ENCODE data around the gene LMF1. TPM values are rescaled to one million over a fixed set of nuclear protein-coding genes. Genes with fewer than 3 reads are reported as not detected.

Gene LMF1
- total and polyA plus RNA-seq, 2 of the 8 experiments (the other 6 are each of a cell fraction or from before 2014, with no cell fraction given), result 3.5 to 9.1 TPM

DNA sequence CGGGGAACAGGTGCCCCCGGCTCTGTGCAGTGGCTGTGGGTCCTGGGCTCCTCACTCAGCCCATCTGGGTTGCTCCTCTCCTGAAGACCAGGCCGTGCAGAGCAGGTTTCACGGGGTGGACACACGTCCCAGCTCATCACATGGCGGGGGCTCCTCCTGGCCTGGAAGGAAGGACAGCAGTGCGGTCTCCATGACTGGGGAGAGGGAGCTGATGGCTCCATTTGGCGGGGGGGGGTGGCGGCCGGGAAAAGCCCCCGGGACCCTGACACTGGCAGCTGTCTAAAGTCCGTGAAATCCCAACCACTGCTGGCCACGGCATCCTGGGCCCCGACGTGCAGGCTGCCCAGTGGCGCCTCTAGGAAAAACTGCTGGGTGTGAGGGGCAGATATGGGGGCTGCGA is 29.8 kb upstream of the LMF1 start:
- H3K18ac ChIP-seq (ENCODE audit: extremely low read depth, low read length), result no peak overlapping the region
- FAIRE-seq, result no peak
- ChIA-PET POLR2A (ENCODE audit: partially characterized antibody) (no interaction called here), CTCF (ENCODE audit: partially characterized antibody) (interaction anchor here (0.6 kb wide), 1 partner anchor 18 kb away, joined by 3 read pairs; no protein-coding TSS in a partner anchor)
- H3K56ac ChIP-seq (replicated peaks; ENCODE audit: insufficient read length, low read depth, low read length), result no peak overlapping the region
- no peak for DNase-seq (ENCODE audit: low read depth in 1 of 2, low spot score in 2 of 2)
- H3K4ac ChIP-seq (replicated peaks; ENCODE audit: insufficient read length, low read depth, low read length), result no peak overlapping the region
- H3K14ac ChIP-seq (ENCODE audit: insufficient read length), result no peak overlapping the region
- 87% methylated on average over 16 of the region's 17 CpGs; no CpG with 5 or more reads in 1 of the 2 experiments for WGBS, 2 experiments (ENCODE audit: extremely low coverage in 1 of 2, insufficient coverage in 1 of 2, insufficient read length in 1 of 2, insufficient replicate concordance in 2 of 2, low coverage in 1 of 2, low lambda C conversion rate in 2 of 2, missing lambda C conversion rate in 1 of 2)
- H3K23me2 ChIP-seq (ENCODE audit: low read depth, low read length), result no peaks in the 10 kb centered on the region
- H2BK15ac ChIP-seq (ENCODE audit: low read length), result no peak overlapping the region
- no peak overlapping the region for H2BK20ac ChIP-seq (ENCODE audit: low read length)
- no peaks in the 10 kb centered on the region for H3K27me3 ChIP-seq (replicated peaks in 1 of 4; ENCODE audit: control insufficient read depth in 3 of 4, extremely low read depth in 1 of 4, insufficient read depth in 3 of 4, low read length in 3 of 4)
- no peak overlapping the region for H3K9ac ChIP-seq (replicated peaks in 1 of 4; ENCODE audit: extremely low read depth in 1 of 4, low read depth in 3 of 4, low read length in 3 of 4)
- no peak overlapping the region for H4K91ac ChIP-seq (replicated peaks; ENCODE audit: insufficient read length, low read length)
- H2BK5ac ChIP-seq (ENCODE audit: low read depth, low read length), result no peak overlapping the region
- no peak overlapping the region for H2AFZ ChIP-seq (ENCODE audit: low read length)
- H3K23ac ChIP-seq (ENCODE audit: insufficient read length), result no peak overlapping the region
- H2BK12ac ChIP-seq (ENCODE audit: low read depth, low read length), result no peak overlapping the region
- no peak overlapping the region for H4K8ac ChIP-seq (ENCODE audit: extremely low read depth, insufficient read depth, low read length)
- no peak overlapping the region for H3K27ac ChIP-seq (ENCODE audit: low read depth, low read length)
- H3K4me2 ChIP-seq (ENCODE audit: insufficient read depth in 1 of 2, low read depth in 2 of 2, low read length in 2 of 2), result no peak overlapping the region
- peaks cover 0 to 5% (median 0%) of the 10 kb centered on the region in 4 experiments; a peak in 1 of 7 replicates for H3K4me1 ChIP-seq (replicated peaks in 1 of 4; ENCODE audit: control insufficient read depth in 3 of 4, insufficient read depth in 4 of 4, low read length in 3 of 4)
- no peak overlapping the region for H2BK120ac ChIP-seq (replicated peaks; ENCODE audit: low read depth, low read length)
- H3K36me3 ChIP-seq (ENCODE audit: control insufficient read depth in 2 of 4, insufficient read depth in 4 of 4, low read length in 3 of 4), result no peaks in the 10 kb centered on the region
- H4K5ac ChIP-seq (ENCODE audit: insufficient read length, low read depth, low read length), result no peak overlapping the region
- H3K4me3 ChIP-seq (ENCODE audit: extremely low read depth in 1 of 4, insufficient read depth in 2 of 4, low read depth in 3 of 4, low read length in 4 of 4), result no peak overlapping the region
- H3K79me1 ChIP-seq (ENCODE audit: low read depth, low read length), result no peaks in the 10 kb centered on the region
- H3K79me2 ChIP-seq (ENCODE audit: control insufficient read depth in 1 of 2, insufficient read depth in 2 of 2, low read length in 2 of 2), result no peaks in the 10 kb centered on the region
- no peaks in the 10 kb centered on the region for H4K20me1 ChIP-seq (replicated peaks in 1 of 2; ENCODE audit: control insufficient read depth in 1 of 2, insufficient read depth in 2 of 2, low read length in 2 of 2)
- no peak overlapping the region for H2AK5ac ChIP-seq (ENCODE audit: low read depth, low read length)
- H3K9me3 ChIP-seq (ENCODE audit: insufficient read depth in 2 of 2, low read depth in 1 of 2, low read length in 1 of 2), result peaks cover 5 to 54% of the 10 kb centered on the region in 2 experiments; a peak in 3 of 4 replicates
- no peak for TF ChIP-seq POLR2AphosphoS5 (IDR thresholded peaks at IDR 0.05; ENCODE audit: low read depth, low read length)
- no peak for TF ChIP-seq NANOG (IDR thresholded peaks at IDR 0.05; ENCODE audit: insufficient read depth, low read depth, low read length, poor library complexity, severe bottlenecking)
- no peak for TF ChIP-seq TAF1 (IDR thresholded peaks at IDR 0.05; ENCODE audit: low read depth, low read length)
- TF ChIP-seq SP2 (IDR thresholded peaks at IDR 0.05; ENCODE audit: low read length), result no peak
- no peak for TF ChIP-seq MAFK (IDR thresholded peaks at IDR 0.05; ENCODE audit: low read depth, low read length)
- no peak for TF ChIP-seq HDAC2 (IDR thresholded peaks at IDR 0.05; ENCODE audit: borderline replicate concordance in 1 of 2, low read depth in 2 of 2, low read length in 2 of 2)
- TF ChIP-seq EZH2 (IDR thresholded peaks at IDR 0.05; ENCODE audit: low read depth, low read length, severe bottlenecking), result no peak
- TF ChIP-seq CHD2 (IDR thresholded peaks at IDR 0.05; ENCODE audit: low read length), result no peak
- no peak for TF ChIP-seq JUND (IDR thresholded peaks at IDR 0.05; ENCODE audit: low read length)
- no peak for TF ChIP-seq TBP (IDR thresholded peaks at IDR 0.05; ENCODE audit: low read depth, low read length)
- TF ChIP-seq KDM4A (IDR thresholded peaks at IDR 0.05; ENCODE audit: low read depth, low read length, severe bottlenecking), result no peak
- TF ChIP-seq KDM5A (IDR thresholded peaks at IDR 0.05; ENCODE audit: low read length), result no peak
- TF ChIP-seq KDM1A (IDR thresholded peaks at IDR 0.05; ENCODE audit: borderline replicate concordance, low read length), result no peak
- TF ChIP-seq HDAC6 (IDR thresholded peaks at IDR 0.05; ENCODE audit: low read depth, low read length), result no peak
- no peak for TF ChIP-seq GABPA (IDR thresholded peaks at IDR 0.05; ENCODE audit: borderline replicate concordance, insufficient read depth, low read length)

Data from H1 (cell line).